CD4-positive, alpha-beta T cell (primary cell): ENCODE measurements around the gene FGR. TPM values are rescaled to one million over a fixed set of nuclear protein-coding genes. Genes with fewer than 3 reads are reported as not detected.

Experiments
- ATAC-seq: fragments of 200-7000 bp; cut with Tn5 transposase; one replicate; pipeline ENCODE4 v1.10.0; 2022; ENCODE audit warnings: mild to moderate bottlenecking; ENCODE audit not compliant: poor library complexity
- CTCF ChIA-PET: fragments of 350-600 bp; sonication (Branson Sonifier 250); formaldehyde crosslinking; loops from one replicate; lab custom pipeline; 2021; ENCODE audit warnings: antibody characterized with exemption, inconsistent platforms; lab: Charles Lee
- POLR2A ChIA-PET: fragments of 350-600 bp; sonication (Branson Sonifier 250); formaldehyde crosslinking; loops from one replicate; lab custom pipeline; 2021; ENCODE audit warnings: antibody characterized with exemption, inconsistent platforms; lab: Charles Lee
- DNase-seq, 14 experiments: peaks; one replicate each; pipeline ENCODE4 v3.0.0-alpha.2; 2013 to 2020; ENCODE audit warnings: mixed read lengths in 2 of 14
- H3K27ac ChIP-seq, 2 donors: one replicate each; pipeline versions ENCODE4 v1.5.1 to v1.7.0; 2013; ENCODE audit warnings: low read length in 2 of 2, low read depth in 1 of 2, mild to moderate bottlenecking in 1 of 2
- H3K27me3 ChIP-seq, 2 experiments: 1 replicate in 1 of 2; 2 replicates in 1 of 2; pipeline versions ENCODE4 v1.6.1 to v1.7.0; 2013; ENCODE audit warnings: low read length in 2 of 2, control low read depth in 1 of 2, mild to moderate bottlenecking in 1 of 2, moderate library complexity in 1 of 2; ENCODE audit not compliant: insufficient read depth in 2 of 2, control insufficient read depth in 1 of 2
- H3K36me3 ChIP-seq: one replicate; pipeline ENCODE4 v1.6.1; 2013; ENCODE audit warnings: low read length, control low read depth; ENCODE audit not compliant: insufficient read depth
- H3K4me1 ChIP-seq: one replicate; pipeline ENCODE4 v1.6.1; 2013; ENCODE audit warnings: low read length, control low read depth; ENCODE audit not compliant: insufficient read depth
- H3K4me3 ChIP-seq: one replicate; pipeline ENCODE4 v1.5.1; 2013; ENCODE audit warnings: mild to moderate bottlenecking, low read length, moderate library complexity
- H3K9me3 ChIP-seq, 2 experiments: 1 replicate in 1 of 2; 2 replicates in 1 of 2; pipeline versions ENCODE4 v1.6.1 to v1.7.0; 2013; ENCODE audit warnings: low read length in 2 of 2, mild to moderate bottlenecking in 2 of 2, control low read depth in 1 of 2, moderate library complexity in 1 of 2; ENCODE audit not compliant: control insufficient read depth in 1 of 2, insufficient read depth in 1 of 2
- H3K27ac Mint-ChIP-seq: one replicate; pipeline ENCODE4 v1.8.0; 2020; ENCODE audit warnings: mixed read lengths
- H3K27me3 Mint-ChIP-seq: one replicate; pipeline ENCODE4 v1.8.0; 2021; ENCODE audit warnings: mixed read lengths
- H3K36me3 Mint-ChIP-seq: one replicate; pipeline ENCODE4 v1.8.0; 2021; ENCODE audit warnings: low read depth, mixed read lengths
- H3K4me1 Mint-ChIP-seq: one replicate; pipeline ENCODE4 v1.8.0; 2021; ENCODE audit warnings: low read depth, mixed read lengths
- H3K4me3 Mint-ChIP-seq: one replicate; pipeline ENCODE4 v1.8.0; 2020; ENCODE audit warnings: mild to moderate bottlenecking, mixed read lengths
- H3K9me3 Mint-ChIP-seq: one replicate; pipeline ENCODE4 v1.8.0; 2020; ENCODE audit warnings: mixed read lengths
- intact Hi-C, 2 experiments: fragments of 100-400 bp; cut with DNase I in 1 of 2; cut with micrococcal nuclease in 1 of 2; formaldehyde crosslinking; loops; one replicate each; pipeline versions ENCODE4 v1.15.1 to v1.9.0; 2023 to 2025; cut with DNase I, micrococcal nuclease
- total RNA-seq, 174 experiments: library from RNA in 2 of 174; stranded (reverse) in 2 of 174; gene quantifications; one replicate each; pipeline ENCODE4 v1.2.3 and lab custom pipeline; 2021 to 2026
- TF ChIP-seq, protein P1 (sequence below): fragments of 200-600 bp; IDR thresholded peaks from one replicate; pipeline ENCODE4 v1.8.0; 2022; ENCODE audit warnings: antibody characterized with exemption, mild to moderate bottlenecking

The FGR gene
- total RNA-seq, 2 experiments from 2014 or later = 3.0 to 3.2 TPM

DNA sequence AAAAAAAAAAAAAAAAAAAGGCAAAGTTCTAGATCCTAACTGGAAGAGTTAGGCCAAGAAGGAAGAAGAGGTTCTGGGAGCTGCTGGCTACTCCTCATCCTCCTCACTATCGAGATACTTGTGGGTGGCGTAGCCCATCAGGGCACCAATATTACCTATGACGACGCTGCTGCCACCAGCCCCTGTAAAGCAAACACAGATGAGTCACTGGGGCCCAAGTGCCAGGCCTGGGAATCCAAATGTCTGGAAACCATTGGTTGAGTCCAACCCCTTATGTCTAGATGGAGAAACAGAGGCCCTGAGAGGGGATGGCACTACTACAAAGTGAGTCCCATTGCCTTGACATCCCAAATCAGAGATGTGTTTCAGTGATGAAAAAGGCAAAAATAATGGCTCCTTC lies 31.3 kb upstream of the FGR start:
- Mint-ChIP-seq H3K9me3 (no peaks in the 10 kb centered on the region), H3K36me3 (peaks cover 32% of the 10 kb centered on the region), H3K4me3 (no peak overlapping the region), H3K27ac (peak overlapping the region; percentile 42), H3K27me3 (no peaks in the 10 kb centered on the region), H3K4me1 (peaks cover 44% of the 10 kb centered on the region)
- H3K9me3 ChIP-seq = no peaks in the 10 kb centered on the region
- H3K27ac ChIP-seq = no peak overlapping the region
- H3K4me1 ChIP-seq = peaks cover 48% of the 10 kb centered on the region
- ChIA-PET POLR2A (interaction anchor here (1.0 to 1.6 kb wide), 2 partner anchors 62 to 106 kb away, joined by 4 to 5 read pairs; partner anchors contain the start of genes AHDC1 and STX12), CTCF (interaction anchor here (0.6 kb wide), 1 partner anchor 13 kb away, joined by 3 read pairs; no protein-coding TSS in a partner anchor)
- H3K27me3 ChIP-seq = no peaks in the 10 kb centered on the region
- intact Hi-C loops = loop anchor here in 1 of 2 experiments (5.0 to 10.0 kb wide), 3 partner anchors 141 to 364 kb away; no protein-coding TSS in a partner anchor
- no peak for DNase-seq
- TF ChIP-seq, protein P1, sequence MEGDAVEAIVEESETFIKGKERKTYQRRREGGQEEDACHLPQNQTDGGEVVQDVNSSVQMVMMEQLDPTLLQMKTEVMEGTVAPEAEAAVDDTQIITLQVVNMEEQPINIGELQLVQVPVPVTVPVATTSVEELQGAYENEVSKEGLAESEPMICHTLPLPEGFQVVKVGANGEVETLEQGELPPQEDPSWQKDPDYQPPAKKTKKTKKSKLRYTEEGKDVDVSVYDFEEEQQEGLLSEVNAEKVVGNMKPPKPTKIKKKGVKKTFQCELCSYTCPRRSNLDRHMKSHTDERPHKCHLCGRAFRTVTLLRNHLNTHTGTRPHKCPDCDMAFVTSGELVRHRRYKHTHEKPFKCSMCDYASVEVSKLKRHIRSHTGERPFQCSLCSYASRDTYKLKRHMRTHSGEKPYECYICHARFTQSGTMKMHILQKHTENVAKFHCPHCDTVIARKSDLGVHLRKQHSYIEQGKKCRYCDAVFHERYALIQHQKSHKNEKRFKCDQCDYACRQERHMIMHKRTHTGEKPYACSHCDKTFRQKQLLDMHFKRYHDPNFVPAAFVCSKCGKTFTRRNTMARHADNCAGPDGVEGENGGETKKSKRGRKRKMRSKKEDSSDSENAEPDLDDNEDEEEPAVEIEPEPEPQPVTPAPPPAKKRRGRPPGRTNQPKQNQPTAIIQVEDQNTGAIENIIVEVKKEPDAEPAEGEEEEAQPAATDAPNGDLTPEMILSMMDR = no peak
- ATAC-seq = no peak
- H3K4me3 ChIP-seq = no peak overlapping the region
- H3K36me3 ChIP-seq = peaks cover 10% of the 10 kb centered on the region

DNA sequence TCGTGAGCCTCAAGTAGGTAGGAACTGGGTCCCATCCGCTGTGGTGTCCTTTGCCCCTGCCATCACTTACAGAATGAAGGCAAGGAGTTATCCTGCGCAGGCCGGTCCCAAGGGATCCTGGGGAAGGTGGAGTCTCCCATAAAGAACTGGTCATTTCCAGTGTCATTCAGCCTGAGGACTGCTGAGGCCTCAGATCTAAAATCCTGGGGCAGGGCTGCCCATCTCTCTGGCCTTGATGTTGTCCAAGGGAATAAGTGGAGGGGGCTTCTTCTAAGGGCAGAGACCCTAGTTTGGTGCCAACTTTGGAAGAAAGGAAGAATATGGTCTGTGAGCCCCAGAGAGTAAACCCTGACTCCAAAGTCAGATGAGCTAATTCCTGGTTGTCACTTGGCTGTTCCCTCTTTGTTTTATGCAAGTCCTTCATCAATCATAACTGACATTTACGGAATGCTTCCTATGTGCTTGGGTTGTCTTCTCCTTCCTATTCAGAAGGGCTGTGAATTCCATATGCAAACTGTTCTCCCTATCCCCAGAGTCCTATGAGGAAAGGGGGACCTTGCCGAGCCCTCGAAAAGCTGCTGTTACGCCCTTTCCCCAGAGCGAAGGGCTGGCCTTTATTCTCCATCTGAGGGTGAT lies 30.1 kb upstream of the FGR start:
- no peak overlapping the region for H3K4me3 Mint-ChIP-seq

DNA sequence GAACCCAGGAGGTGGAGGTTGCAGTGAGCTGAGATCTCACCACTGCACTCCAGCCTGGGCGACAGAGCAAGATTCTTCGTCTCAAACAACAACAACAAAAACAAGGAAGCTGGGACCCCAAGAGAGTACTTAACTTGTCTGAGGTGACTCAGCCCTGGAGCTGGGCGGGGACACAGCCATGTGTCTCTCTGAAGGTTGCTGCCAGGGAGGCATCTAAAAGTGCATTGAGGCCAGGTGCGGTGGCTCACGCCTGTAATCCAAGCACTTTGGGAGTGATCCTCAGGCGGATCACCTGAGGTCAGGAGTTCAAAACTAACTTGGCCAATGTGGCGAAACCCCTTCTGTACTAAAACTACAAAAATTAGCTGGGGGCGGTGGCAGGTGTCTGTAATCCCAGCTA lies 29.3 kb upstream of the FGR start:
- H3K27me3 ChIP-seq = no peaks in the 10 kb centered on the region
- no peak overlapping the region for H3K27ac ChIP-seq
- ATAC-seq = no peak
- H3K4me1 ChIP-seq = peaks cover 46% of the 10 kb centered on the region
- H3K4me3 Mint-ChIP-seq = no peak overlapping the region
- TF ChIP-seq, protein P1 = no peak
- no peaks in the 10 kb centered on the region for H3K9me3 ChIP-seq
- no peak overlapping the region for H3K27ac Mint-ChIP-seq
- H3K9me3 Mint-ChIP-seq = no peaks in the 10 kb centered on the region
- H3K27me3 Mint-ChIP-seq = no peaks in the 10 kb centered on the region
- intact Hi-C loops = loop anchor here (5.0 to 10.0 kb wide), 4 partner anchors 139 to 367 kb away; no protein-coding TSS in a partner anchor
- ChIA-PET POLR2A (interaction anchor here (0.9 to 4.8 kb wide), 3 partner anchors 7 to 60 kb away, joined by 3 to 51 read pairs (median 26); partner anchors contain the start of genes AHDC1 and IFI6), CTCF (interaction anchor here (1.0 kb wide), 1 partner anchor 108 kb away, joined by 3 read pairs; no protein-coding TSS in a partner anchor)
- peaks cover 42% of the 10 kb centered on the region for H3K4me1 Mint-ChIP-seq
- peak in 1 of 14 experiments; percentile 35 for DNase-seq
- H3K36me3 Mint-ChIP-seq = peaks cover 31% of the 10 kb centered on the region
- H3K36me3 ChIP-seq = peaks cover 10% of the 10 kb centered on the region
- H3K4me3 ChIP-seq = no peak overlapping the region

More for the DNA sequence above, 30.1 kb upstream of the FGR start:
- TF ChIP-seq, protein P1 = no peak
- no peak for DNase-seq
- no peak for ATAC-seq
- Histone ChIP-seq H3K27ac (no peak overlapping the region), H3K36me3 (peaks cover 10% of the 10 kb centered on the region), H3K27me3 (no peaks in the 10 kb centered on the region), H3K4me1 (peaks cover 49% of the 10 kb centered on the region), H3K9me3 (no peaks in the 10 kb centered on the region), H3K4me3 (no peak overlapping the region)
- Mint-ChIP-seq H3K4me1 (peaks cover 44% of the 10 kb centered on the region), H3K9me3 (no peaks in the 10 kb centered on the region), H3K36me3 (peaks cover 32% of the 10 kb centered on the region), H3K27me3 (no peaks in the 10 kb centered on the region), H3K27ac (no peak overlapping the region)
- POLR2A ChIA-PET = interaction anchor here (0.6 to 1.6 kb wide), 4 partner anchors 47 to 108 kb away, joined by 3 to 5 read pairs (median 4); partner anchors contain the start of genes AHDC1, FAM76A and STX12
- intact Hi-C loops = loop anchor here in 1 of 2 experiments (5.0 to 10.0 kb wide), 3 partner anchors 140 to 363 kb away; no protein-coding TSS in a partner anchor
- CTCF ChIA-PET = no interaction called here
